Measurements from ENCODE around the gene IL1A. TPM values are rescaled to one million over a fixed set of nuclear protein-coding genes. Genes with fewer than 3 reads are reported as not detected.

The IL1A gene
- total and polyA plus RNA-seq, 9 of the 15 experiments (the other 6 are each of a cell fraction or from before 2014, with no cell fraction given) = 0.03 to 0.27 (median 0.14) TPM; not detected in 2

DNA sequence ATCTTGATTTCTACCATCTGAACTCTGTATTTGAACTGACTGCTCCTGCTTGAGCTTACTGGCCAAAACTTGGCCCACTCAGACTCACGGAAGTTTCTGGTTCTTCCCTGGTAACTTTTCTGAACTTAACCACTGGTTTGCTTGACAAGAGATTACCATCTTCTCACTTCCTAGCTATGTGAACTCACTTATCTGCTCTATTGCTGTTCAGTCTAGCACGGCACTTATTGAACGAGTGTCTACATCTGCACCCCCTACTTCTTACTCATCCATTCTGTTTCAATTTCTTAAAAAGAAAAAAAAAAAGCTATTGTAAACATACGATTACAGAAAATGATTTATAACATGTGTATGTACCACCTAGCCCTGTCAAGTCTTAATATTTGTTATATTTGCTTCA, 28.8 kb downstream of the IL1A start:
- ChIA-PET CTCF (ENCODE audit: low intra/inter-chr PET ratio) (no interaction called here), POLR2A (interaction anchor here (1.0 to 1.3 kb wide), 4 partner anchors 11 to 20 kb away, joined by 3 to 4 read pairs (median 3); no protein-coding TSS in a partner anchor)
- H3K27ac ChIP-seq (ENCODE audit: extremely low read depth, low read depth, low read length) = no peak overlapping the region
- H3K36me3 ChIP-seq (ENCODE audit: control insufficient read depth, insufficient read depth, low read length) = peaks cover 94% of the 10 kb centered on the region
- no TSS peak for BruUV-seq (replicated peaks)
- DNase-seq (ENCODE audit: extremely low read depth in 1 of 4, low spot score in 3 of 4) (no peak), ATAC-seq (no peak), FAIRE-seq (no peak)
- H3K9ac ChIP-seq (ENCODE audit: insufficient read depth in 1 of 2, low read depth in 2 of 2, low read length in 2 of 2) = no peak overlapping the region
- peaks cover 2% of the 10 kb centered on the region; the same call in 1 of the 2 replicates for H3K9me3 ChIP-seq (replicated peaks; ENCODE audit: control insufficient read depth, insufficient read depth, low read depth, low read length)
- H3K79me2 ChIP-seq (ENCODE audit: control insufficient read depth, insufficient read depth, low read length) = no peaks in the 10 kb centered on the region; the same call in 2 of the 3 replicates
- H3K27me3 ChIP-seq (ENCODE audit: control insufficient read depth in 2 of 2, insufficient read depth in 2 of 2, low read length in 2 of 2) = no peaks in the 10 kb centered on the region
- intact Hi-C loops (cut with micrococcal nuclease) = no loop called here
- no peak overlapping the region for H3K4me2 ChIP-seq (ENCODE audit: insufficient read depth, low read length)
- no peak for TF ChIP-seq NFIC (IDR thresholded peaks at IDR 0.05)
- TF ChIP-seq STAG1 (CRISPR knock-in tag; IDR thresholded peaks at IDR 0.05; ENCODE audit: borderline replicate concordance) = no peak
- no peak for TF ChIP-seq KDM4B (IDR thresholded peaks at IDR 0.05; ENCODE audit: borderline replicate concordance in 2 of 2, low read depth in 1 of 2)
- no peak for TF ChIP-seq RFX5 (IDR thresholded peaks at IDR 0.05; ENCODE audit: low read depth, low read length)
- no peak for TF ChIP-seq PREB (CRISPR knock-in tag; IDR thresholded peaks at IDR 0.05)
- TF ChIP-seq PHTF2 (CRISPR knock-in tag; IDR thresholded peaks at IDR 0.05) = no peak
- no peak for TF ChIP-seq TAF9B (IDR thresholded peaks at IDR 0.05; ENCODE audit: partially characterized antibody)
- no peak for TF ChIP-seq YY1 (IDR thresholded peaks at IDR 0.05; ENCODE audit: borderline replicate concordance in 1 of 3, control insufficient read depth in 1 of 3, extremely low read depth in 1 of 3, insufficient read depth in 3 of 3, insufficient read length in 1 of 3, insufficient replicate concordance in 2 of 3, low read depth in 1 of 3, low read length in 2 of 3)
- no peak for TF ChIP-seq SPI1 (IDR thresholded peaks at IDR 0.05; ENCODE audit: borderline replicate concordance, low read depth, low read length)
- no peak for TF ChIP-seq GATA2 (CRISPR knock-in tag; IDR thresholded peaks at IDR 0.05)
- TF ChIP-seq, protein P1, sequence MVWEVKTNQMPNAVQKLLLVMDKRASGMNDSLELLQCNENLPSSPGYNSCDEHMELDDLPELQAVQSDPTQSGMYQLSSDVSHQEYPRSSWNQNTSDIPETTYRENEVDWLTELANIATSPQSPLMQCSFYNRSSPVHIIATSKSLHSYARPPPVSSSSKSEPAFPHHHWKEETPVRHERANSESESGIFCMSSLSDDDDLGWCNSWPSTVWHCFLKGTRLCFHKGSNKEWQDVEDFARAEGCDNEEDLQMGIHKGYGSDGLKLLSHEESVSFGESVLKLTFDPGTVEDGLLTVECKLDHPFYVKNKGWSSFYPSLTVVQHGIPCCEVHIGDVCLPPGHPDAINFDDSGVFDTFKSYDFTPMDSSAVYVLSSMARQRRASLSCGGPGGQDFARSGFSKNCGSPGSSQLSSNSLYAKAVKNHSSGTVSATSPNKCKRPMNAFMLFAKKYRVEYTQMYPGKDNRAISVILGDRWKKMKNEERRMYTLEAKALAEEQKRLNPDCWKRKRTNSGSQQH (CRISPR knock-in tag; IDR thresholded peaks at IDR 0.05) = no peak
- TF ChIP-seq HNRNPLL (IDR thresholded peaks at IDR 0.05; ENCODE audit: low read depth, low read length, poor library complexity, severe bottlenecking) = no peak
- no peak for TF ChIP-seq U2AF2 (optimal IDR thresholded peaks at IDR 0.05; ENCODE audit: low read depth, low read length)
- no peak for TF ChIP-seq CBFB (CRISPR knock-in tag; IDR thresholded peaks at IDR 0.05)
- TF ChIP-seq NFATC3 (IDR thresholded peaks at IDR 0.05) = no peak
- no peak for TF ChIP-seq ZBTB12 (CRISPR knock-in tag; IDR thresholded peaks at IDR 0.05)
- TF ChIP-seq ELF2 (CRISPR knock-in tag; IDR thresholded peaks at IDR 0.05) = no peak
- H2AFZ ChIP-seq (ENCODE audit: low read depth, low read length) = no peak overlapping the region
- no peak overlapping the region for H3K4me3 ChIP-seq
- in situ Hi-C loops (cut with MboI) = no loop called here
- H3K9me1 ChIP-seq (ENCODE audit: control insufficient read depth, insufficient read depth, low read length) = no peaks in the 10 kb centered on the region
- no peaks in the 10 kb centered on the region for H4K20me1 ChIP-seq (replicated peaks; ENCODE audit: control insufficient read depth, insufficient read depth, low read length)
- 85% methylated on average over 4 of the region's 4 CpGs for WGBS (ENCODE audit: insufficient coverage, low coverage, missing lambda C conversion rate)
- H3K4me1 ChIP-seq (replicated peaks in 1 of 2; ENCODE audit: control insufficient read depth in 2 of 2, insufficient read depth in 2 of 2, low read length in 2 of 2) = no peaks in the 10 kb centered on the region; a peak in 1 of 5 replicates

All from K562 (cell line).